GM18502 (cell line): ENCODE data around the gene TMEM53.
"Not testable (repeated sequence)": the region's sequence is repeated elsewhere in the genome, so short reads cannot be mapped to it uniquely, and the experiment has no call there.

Source experiments
- ATAC-seq: cut with Tn5 transposase; IDR thresholded peaks from one replicate; pipeline ENCODE4 v1.9.1; 2021; ENCODE audit warnings: mild to moderate bottlenecking; ENCODE audit not compliant: unreplicated experiment, poor library complexity

The TMEM53 gene

GRCh38 chr1:44699375-44699774 lies 25.1 kb upstream of the TMEM53 start:
- ATAC-seq: not testable (repeated sequence)

- no peak for ATAC-seq
Observed at GRCh38 chr1:44698138-44698537, 23.9 kb upstream of the TMEM53 start.

GRCh38 chr1:44696789-44697345 lies 22.6 kb upstream of the TMEM53 start:
- peak; percentile 65 for ATAC-seq

- no peak for ATAC-seq
Observed at GRCh38 chr1:44696101-44696500, 21.8 kb upstream of the TMEM53 start.

- no peak for ATAC-seq
Observed at GRCh38 chr1:44695671-44696070, 21.4 kb upstream of the TMEM53 start.

- ATAC-seq: peak; percentile 66
Observed at GRCh38 chr1:44694863-44695478, 20.7 kb upstream of the TMEM53 start.

- no peak for ATAC-seq
Observed at GRCh38 chr1:44693900-44694299, 19.6 kb upstream of the TMEM53 start.

- no peak for ATAC-seq
Observed at GRCh38 chr1:44693159-44693558, 18.9 kb upstream of the TMEM53 start.

- no peak for ATAC-seq
Observed at GRCh38 chr1:44689447-44689765, 15.1 kb upstream of the TMEM53 start.

GRCh38 chr1:44688760-44689446 lies 14.6 kb upstream of the TMEM53 start:
- ATAC-seq: no peak

- ATAC-seq: no peak
Observed at GRCh38 chr1:44685881-44686280, 11.6 kb upstream of the TMEM53 start.

- ATAC-seq: no peak
Observed at GRCh38 chr1:44685218-44685617, 10.9 kb upstream of the TMEM53 start.

- peak; percentile 75 for ATAC-seq
Observed at GRCh38 chr1:44684525-44684924, 10.2 kb upstream of the TMEM53 start.

GRCh38 chr1:44682883-44683265 lies 8.6 kb upstream of the TMEM53 start:
- ATAC-seq: no peak

- ATAC-seq: no peak
Observed at GRCh38 chr1:44681905-44682882, 7.9 kb upstream of the TMEM53 start.

- ATAC-seq: no peak
Observed at GRCh38 chr1:44679468-44679867, 5.2 kb upstream of the TMEM53 start.

GRCh38 chr1:44678626-44679025 lies 4.3 kb upstream of the TMEM53 start:
- ATAC-seq: no peak

- ATAC-seq: no peak
Observed at GRCh38 chr1:44678120-44678519, 3.8 kb upstream of the TMEM53 start.

GRCh38 chr1:44677201-44677766 lies 3.0 kb upstream of the TMEM53 start:
- no peak for ATAC-seq

- no peak for ATAC-seq
Observed at GRCh38 chr1:44676484-44677200, 2.4 kb upstream of the TMEM53 start.
